ENCODE results near the gene CTDSPL.

The CTDSPL gene

GRCh38 chr3:37871858-37872257 is 10.2 kb downstream of the CTDSPL start:
- no peak for DNase-seq (ENCODE audit: low read depth)
- no peak for TF ChIP-seq CTCF (conservative IDR thresholded peaks at IDR 0.05; ENCODE audit: low read depth, low read length)
- no peak overlapping the region for H3K4me3 ChIP-seq (ENCODE audit: low read depth, low read length)

- no peak overlapping the region for H3K4me3 ChIP-seq (ENCODE audit: low read depth, low read length)
- TF ChIP-seq CTCF (conservative IDR thresholded peaks at IDR 0.05; ENCODE audit: low read depth, low read length) = no peak
- DNase-seq (ENCODE audit: low read depth) = peak; percentile 38
These were observed 10.9 kb downstream of the CTDSPL start for GRCh38 chr3:37872413-37873160.

- no peak overlapping the region for H3K4me3 ChIP-seq (ENCODE audit: low read depth, low read length)
- no peak for TF ChIP-seq CTCF (conservative IDR thresholded peaks at IDR 0.05; ENCODE audit: low read depth, low read length)
- no peak for DNase-seq (ENCODE audit: low read depth)
These were observed 14.6 kb downstream of the CTDSPL start for GRCh38 chr3:37876279-37876678.

- DNase-seq (ENCODE audit: low read depth) = no peak
- TF ChIP-seq CTCF (conservative IDR thresholded peaks at IDR 0.05; ENCODE audit: low read depth, low read length) = no peak
- H3K4me3 ChIP-seq (ENCODE audit: low read depth, low read length) = no peak overlapping the region
These were observed 21.0 kb downstream of the CTDSPL start for GRCh38 chr3:37882711-37883110.

- DNase-seq (ENCODE audit: low read depth) = no peak
- no peak for TF ChIP-seq CTCF (conservative IDR thresholded peaks at IDR 0.05; ENCODE audit: low read depth, low read length)
- H3K4me3 ChIP-seq (ENCODE audit: low read depth, low read length) = no peak overlapping the region
These were observed 24.1 kb downstream of the CTDSPL start for GRCh38 chr3:37885814-37886213.

- DNase-seq (ENCODE audit: low read depth) = no peak
- no peak overlapping the region for H3K4me3 ChIP-seq (ENCODE audit: low read depth, low read length)
- TF ChIP-seq CTCF (conservative IDR thresholded peaks at IDR 0.05; ENCODE audit: low read depth, low read length) = no peak
These were observed 24.7 kb downstream of the CTDSPL start for GRCh38 chr3:37886395-37886794.

GRCh38 chr3:37887062-37887461 is 25.4 kb downstream of the CTDSPL start:
- H3K4me3 ChIP-seq (ENCODE audit: low read depth, low read length) = no peak overlapping the region
- DNase-seq (ENCODE audit: low read depth) = no peak
- TF ChIP-seq CTCF (conservative IDR thresholded peaks at IDR 0.05; ENCODE audit: low read depth, low read length) = no peak

Data from choroid plexus epithelial cell (primary cell).